NCI-H2196 treated with DMSO at 0.1 percent for 48 hours (cell line): ENCODE data around the gene MEGF6.

Source experiments
- DNase-seq: peaks from one replicate; lab custom pipeline; 2025; ENCODE audit not compliant: unreplicated experiment; lab: John Stamatoyannopoulos, UW

Gene MEGF6

GRCh38 chr1:3491291-3492246 is 119.7 kb downstream of the MEGF6 start:
- DNase-seq: peak; percentile 26

GRCh38 chr1:3490046-3490745 is 121.1 kb downstream of the MEGF6 start:
- DNase-seq: no peak

GRCh38 chr1:3488432-3488831 is 122.9 kb downstream of the MEGF6 start:
- no peak for DNase-seq

GRCh38 chr1:3485016-3485415 is 126.3 kb downstream of the MEGF6 start:
- DNase-seq: no peak

GRCh38 chr1:3483801-3484444 is 127.4 kb downstream of the MEGF6 start:
- no peak for DNase-seq

GRCh38 chr1:3483380-3483779 is 127.9 kb downstream of the MEGF6 start:
- no peak for DNase-seq

GRCh38 chr1:3482378-3482849 is 128.9 kb downstream of the MEGF6 start:
- no peak for DNase-seq

GRCh38 chr1:3481836-3482375 is 129.4 kb downstream of the MEGF6 start:
- DNase-seq: no peak

- DNase-seq: no peak
Measured at GRCh38 chr1:3481046-3481445, 130.3 kb downstream of the MEGF6 start.

GRCh38 chr1:3480369-3480719 is 131.0 kb downstream of the MEGF6 start:
- no peak for DNase-seq

- DNase-seq: no peak
Measured at GRCh38 chr1:3479511-3480368, 131.6 kb downstream of the MEGF6 start.

- DNase-seq: no peak
Measured at GRCh38 chr1:3478187-3478586, 133.1 kb downstream of the MEGF6 start.

GRCh38 chr1:3477241-3477995 is 133.9 kb downstream of the MEGF6 start:
- no peak for DNase-seq

GRCh38 chr1:3476666-3477065 is 134.6 kb downstream of the MEGF6 start:
- no peak for DNase-seq

GRCh38 chr1:3475839-3476573 is 135.3 kb downstream of the MEGF6 start:
- DNase-seq: no peak

GRCh38 chr1:3474421-3474820 is 136.9 kb downstream of the MEGF6 start:
- no peak for DNase-seq

- no peak for DNase-seq
Measured at GRCh38 chr1:3474016-3474415, 137.3 kb downstream of the MEGF6 start.

- no peak for DNase-seq
Measured at GRCh38 chr1:3473381-3473844, 137.9 kb downstream of the MEGF6 start.

- no peak for DNase-seq
Measured at GRCh38 chr1:3472906-3473305, 138.4 kb downstream of the MEGF6 start.
